GM23338 (cell line): Measurements from ENCODE around the gene MTFR1L. TPM values are rescaled to one million over a fixed set of nuclear protein-coding genes. Genes with fewer than 3 reads are reported as not detected.

Experiments used
- ATAC-seq: fragments of 200-7000 bp; cut with Tn5 transposase; 3 replicates; pipeline ENCODE4 v1.9.1; 2020
- DNase-seq: peaks from one replicate; pipeline ENCODE4 v3.0.0-alpha.2; 2015; ENCODE audit warnings: low spot score
- H2AFZ ChIP-seq: fragments of 200-600 bp; sonication (generic); 2 replicates; pipeline ENCODE4 v1.8.0; 2016; ENCODE audit warnings: antibody characterized with exemption, mild to moderate bottlenecking, moderate library complexity
- H3F3A ChIP-seq: fragments of 200-600 bp; sonication (generic); replicated peaks from 2 replicates; pipeline ENCODE4 v1.8.0; 2017; ENCODE audit warnings: antibody characterized with exemption, mixed run types, low read depth
- H3K27ac ChIP-seq: fragments of 200-600 bp; sonication (generic); 2 replicates; pipeline ENCODE4 v1.6.1; 2016; ENCODE audit warnings: low read depth
- H3K27me3 ChIP-seq: fragments of 200-600 bp; sonication (generic); 2 replicates; pipeline ENCODE4 v1.8.0; 2016; ENCODE audit warnings: mild to moderate bottlenecking, mixed run types, moderate library complexity; ENCODE audit not compliant: insufficient read depth
- H3K36me3 ChIP-seq: fragments of 200-600 bp; sonication (generic); 2 replicates; pipeline ENCODE4 v1.8.0; 2016; ENCODE audit warnings: mild to moderate bottlenecking; ENCODE audit not compliant: insufficient read depth
- H3K4me1 ChIP-seq: fragments of 200-600 bp; sonication (generic); 2 replicates; pipeline ENCODE4 v1.8.0; 2016; ENCODE audit warnings: mild to moderate bottlenecking, moderate library complexity; ENCODE audit not compliant: insufficient read depth
- H3K4me2 ChIP-seq: fragments of 200-600 bp; sonication (generic); 2 replicates; pipeline ENCODE4 v1.7.1; 2017; ENCODE audit warnings: mixed run types
- H3K4me3 ChIP-seq: fragments of 200-600 bp; sonication (generic); 2 replicates; pipeline ENCODE4 v1.6.1; 2016; ENCODE audit warnings: mixed run types
- H3K79me2 ChIP-seq: fragments of 200-600 bp; sonication (generic); replicated peaks from 2 replicates; pipeline ENCODE4 v1.8.0; 2017; ENCODE audit warnings: mild to moderate bottlenecking; ENCODE audit not compliant: insufficient read depth
- H3K9me2 ChIP-seq: fragments of 200-600 bp; sonication (generic); 2 replicates; pipeline ENCODE4 v1.8.0; 2017; ENCODE audit not compliant: insufficient read depth
- H4K20me1 ChIP-seq: fragments of 200-600 bp; sonication (generic); replicated peaks from 2 replicates; pipeline ENCODE4 v1.8.0; 2017; ENCODE audit warnings: mild to moderate bottlenecking; ENCODE audit not compliant: insufficient read depth
- H3K27ac Mint-ChIP-seq: 2 replicates; pipeline ENCODE4 v1.8.0; 2020; ENCODE audit warnings: inconsistent platforms, mild to moderate bottlenecking, moderate library complexity, mixed read lengths
- H3K27me3 Mint-ChIP-seq: 3 replicates; pipeline ENCODE4 v1.8.0; 2022; ENCODE audit warnings: low read depth, mild to moderate bottlenecking, moderate library complexity, mixed read lengths, inconsistent platforms; ENCODE audit not compliant: insufficient read depth, poor library complexity
- H3K36me3 Mint-ChIP-seq: 3 replicates; pipeline ENCODE4 v1.8.0; 2021; ENCODE audit warnings: low read depth, mild to moderate bottlenecking, inconsistent platforms, moderate library complexity, mixed read lengths
- H3K4me1 Mint-ChIP-seq: 3 replicates; pipeline ENCODE4 v1.8.0; 2020; ENCODE audit warnings: mild to moderate bottlenecking, inconsistent platforms, mixed read lengths
- H3K4me3 Mint-ChIP-seq: 3 replicates; pipeline ENCODE4 v1.8.0; 2021; ENCODE audit warnings: moderate library complexity, mild to moderate bottlenecking, inconsistent platforms, mixed read lengths
- H3K9me3 Mint-ChIP-seq: 3 replicates; pipeline ENCODE4 v1.8.0; 2020; ENCODE audit warnings: moderate library complexity, mild to moderate bottlenecking, inconsistent platforms, mixed read lengths
- CREB1 ChIP-seq: fragments of 250-450 bp; sonication (Bioruptor Pico); IDR thresholded peaks from 2 replicates; pipeline ENCODE4 v1.5.0; 2020; ENCODE audit warnings: low read depth, mild to moderate bottlenecking, moderate library complexity
- CTCF ChIP-seq, 2 experiments: fragments of 200-600 bp in 1 of 2; sonication (generic) in 1 of 2; conservative IDR thresholded peaks; 2 replicates each; pipeline versions ENCODE4 v1.5.1 to v1.6.1; 2016 to 2017; ENCODE audit warnings: antibody characterized with exemption in 2 of 2, low read depth in 2 of 2, mild to moderate bottlenecking in 2 of 2, moderate library complexity in 1 of 2
- EZH2 ChIP-seq: fragments of 200-600 bp; sonication (generic); IDR thresholded peaks from one replicate; pipeline ENCODE4 v1.8.0; 2017; ENCODE audit warnings: antibody characterized with exemption, mild to moderate bottlenecking, low read depth; ENCODE audit not compliant: unreplicated experiment
- EZH2phosphoT487 ChIP-seq: fragments of 200-600 bp; sonication (generic); IDR thresholded peaks from one replicate; pipeline ENCODE4 v1.8.1; 2018; ENCODE audit warnings: antibody characterized with exemption; ENCODE audit not compliant: unreplicated experiment
- JUNB ChIP-seq: IDR thresholded peaks from one replicate; pipeline ENCODE4 v1.6.1; 2016; ENCODE audit warnings: antibody characterized with exemption; ENCODE audit not compliant: unreplicated experiment
- NANOG ChIP-seq: IDR thresholded peaks from 2 replicates; pipeline ENCODE4 v1.6.1; 2016; ENCODE audit warnings: antibody characterized with exemption, borderline replicate concordance
- POLR2AphosphoS5 ChIP-seq: IDR thresholded peaks from 2 replicates; pipeline ENCODE4 v1.6.1; 2016; ENCODE audit warnings: antibody characterized with exemption, low read depth
- REST ChIP-seq: IDR thresholded peaks from one replicate; pipeline ENCODE4 v1.6.1; 2018; ENCODE audit warnings: antibody characterized with exemption; ENCODE audit not compliant: unreplicated experiment
- STAT1 ChIP-seq: IDR thresholded peaks from one replicate; pipeline ENCODE4 v1.6.1; 2016; ENCODE audit warnings: antibody characterized with exemption; ENCODE audit not compliant: unreplicated experiment
- ZNF114 ChIP-seq: fragments of 250-450 bp; sonication (Bioruptor Pico); IDR thresholded peaks from 2 replicates; pipeline ENCODE4 v1.5.0; 2020; ENCODE audit warnings: mild to moderate bottlenecking, moderate library complexity
- ZNF331 ChIP-seq: fragments of 250-450 bp; sonication (Bioruptor Pico); IDR thresholded peaks from 2 replicates; pipeline ENCODE4 v1.5.0; 2020; ENCODE audit warnings: low read depth, mild to moderate bottlenecking, moderate library complexity
- polyA plus RNA-seq: library from polyadenylated mRNA; unstranded; fragments of >200 nt; fragmentation: Nextera tagmentation; extraction: Ambion mirVana; gene quantifications from 2 replicates; pipeline ENCODE4 v1.2.1, GENCODE V29; 2016
- total RNA-seq: library from RNA; depleted of rRNA; stranded (reverse); fragments of >200 nt; shearing (Covaris generic); gene quantifications from 2 replicates; pipeline ENCODE4 v1.2.3, GENCODE V29; 2014
- TF ChIP-seq, protein P1 (sequence below): fragments of 250-450 bp; sonication (Bioruptor Pico); IDR thresholded peaks from 2 replicates; pipeline ENCODE4 v1.5.0; 2020; ENCODE audit warnings: mild to moderate bottlenecking, moderate library complexity
- TF ChIP-seq, protein P2 (sequence below): IDR thresholded peaks from 2 replicates; pipeline ENCODE4 v1.6.1; 2016; ENCODE audit warnings: antibody characterized with exemption

MTFR1L gene
- total and polyA plus RNA-seq, 2 experiments from 2014 or later = 14.8 to 22.7 TPM

- Mint-ChIP-seq H3K27me3 (peaks cover 16% of the 10 kb centered on the region), H3K4me3 (no peak overlapping the region), H3K9me3 (no peaks in the 10 kb centered on the region), H3K4me1 (peaks cover 40% of the 10 kb centered on the region), H3K27ac (peak overlapping the region; percentile 21; the same call in 1 of the 2 replicates), H3K36me3 (no peaks in the 10 kb centered on the region)
- H3K4me2 ChIP-seq = no peak overlapping the region
- no peaks in the 10 kb centered on the region for H4K20me1 ChIP-seq
- H3K27ac ChIP-seq = 0 out of 2 replicates have a peak overlapping the region, but pooled peaks have one; percentile 14
- H2AFZ ChIP-seq = no peak overlapping the region
- no peak for DNase-seq
- H3K27me3 ChIP-seq = no peaks in the 10 kb centered on the region
- H3K9me2 ChIP-seq = no peaks in the 10 kb centered on the region
- peaks cover 7% of the 10 kb centered on the region for H3F3A ChIP-seq
- H3K79me2 ChIP-seq = no peaks in the 10 kb centered on the region
- no peak overlapping the region for H3K4me3 ChIP-seq
- ATAC-seq = peak; percentile 15; the same call in 2 of the 3 replicates
- H3K36me3 ChIP-seq = no peaks in the 10 kb centered on the region
- peaks cover 8% of the 10 kb centered on the region for H3K4me1 ChIP-seq
- no peak for TF ChIP-seq STAT1
- TF ChIP-seq EZH2phosphoT487 = no peak
- no peak for TF ChIP-seq EZH2
- TF ChIP-seq, protein P1, sequence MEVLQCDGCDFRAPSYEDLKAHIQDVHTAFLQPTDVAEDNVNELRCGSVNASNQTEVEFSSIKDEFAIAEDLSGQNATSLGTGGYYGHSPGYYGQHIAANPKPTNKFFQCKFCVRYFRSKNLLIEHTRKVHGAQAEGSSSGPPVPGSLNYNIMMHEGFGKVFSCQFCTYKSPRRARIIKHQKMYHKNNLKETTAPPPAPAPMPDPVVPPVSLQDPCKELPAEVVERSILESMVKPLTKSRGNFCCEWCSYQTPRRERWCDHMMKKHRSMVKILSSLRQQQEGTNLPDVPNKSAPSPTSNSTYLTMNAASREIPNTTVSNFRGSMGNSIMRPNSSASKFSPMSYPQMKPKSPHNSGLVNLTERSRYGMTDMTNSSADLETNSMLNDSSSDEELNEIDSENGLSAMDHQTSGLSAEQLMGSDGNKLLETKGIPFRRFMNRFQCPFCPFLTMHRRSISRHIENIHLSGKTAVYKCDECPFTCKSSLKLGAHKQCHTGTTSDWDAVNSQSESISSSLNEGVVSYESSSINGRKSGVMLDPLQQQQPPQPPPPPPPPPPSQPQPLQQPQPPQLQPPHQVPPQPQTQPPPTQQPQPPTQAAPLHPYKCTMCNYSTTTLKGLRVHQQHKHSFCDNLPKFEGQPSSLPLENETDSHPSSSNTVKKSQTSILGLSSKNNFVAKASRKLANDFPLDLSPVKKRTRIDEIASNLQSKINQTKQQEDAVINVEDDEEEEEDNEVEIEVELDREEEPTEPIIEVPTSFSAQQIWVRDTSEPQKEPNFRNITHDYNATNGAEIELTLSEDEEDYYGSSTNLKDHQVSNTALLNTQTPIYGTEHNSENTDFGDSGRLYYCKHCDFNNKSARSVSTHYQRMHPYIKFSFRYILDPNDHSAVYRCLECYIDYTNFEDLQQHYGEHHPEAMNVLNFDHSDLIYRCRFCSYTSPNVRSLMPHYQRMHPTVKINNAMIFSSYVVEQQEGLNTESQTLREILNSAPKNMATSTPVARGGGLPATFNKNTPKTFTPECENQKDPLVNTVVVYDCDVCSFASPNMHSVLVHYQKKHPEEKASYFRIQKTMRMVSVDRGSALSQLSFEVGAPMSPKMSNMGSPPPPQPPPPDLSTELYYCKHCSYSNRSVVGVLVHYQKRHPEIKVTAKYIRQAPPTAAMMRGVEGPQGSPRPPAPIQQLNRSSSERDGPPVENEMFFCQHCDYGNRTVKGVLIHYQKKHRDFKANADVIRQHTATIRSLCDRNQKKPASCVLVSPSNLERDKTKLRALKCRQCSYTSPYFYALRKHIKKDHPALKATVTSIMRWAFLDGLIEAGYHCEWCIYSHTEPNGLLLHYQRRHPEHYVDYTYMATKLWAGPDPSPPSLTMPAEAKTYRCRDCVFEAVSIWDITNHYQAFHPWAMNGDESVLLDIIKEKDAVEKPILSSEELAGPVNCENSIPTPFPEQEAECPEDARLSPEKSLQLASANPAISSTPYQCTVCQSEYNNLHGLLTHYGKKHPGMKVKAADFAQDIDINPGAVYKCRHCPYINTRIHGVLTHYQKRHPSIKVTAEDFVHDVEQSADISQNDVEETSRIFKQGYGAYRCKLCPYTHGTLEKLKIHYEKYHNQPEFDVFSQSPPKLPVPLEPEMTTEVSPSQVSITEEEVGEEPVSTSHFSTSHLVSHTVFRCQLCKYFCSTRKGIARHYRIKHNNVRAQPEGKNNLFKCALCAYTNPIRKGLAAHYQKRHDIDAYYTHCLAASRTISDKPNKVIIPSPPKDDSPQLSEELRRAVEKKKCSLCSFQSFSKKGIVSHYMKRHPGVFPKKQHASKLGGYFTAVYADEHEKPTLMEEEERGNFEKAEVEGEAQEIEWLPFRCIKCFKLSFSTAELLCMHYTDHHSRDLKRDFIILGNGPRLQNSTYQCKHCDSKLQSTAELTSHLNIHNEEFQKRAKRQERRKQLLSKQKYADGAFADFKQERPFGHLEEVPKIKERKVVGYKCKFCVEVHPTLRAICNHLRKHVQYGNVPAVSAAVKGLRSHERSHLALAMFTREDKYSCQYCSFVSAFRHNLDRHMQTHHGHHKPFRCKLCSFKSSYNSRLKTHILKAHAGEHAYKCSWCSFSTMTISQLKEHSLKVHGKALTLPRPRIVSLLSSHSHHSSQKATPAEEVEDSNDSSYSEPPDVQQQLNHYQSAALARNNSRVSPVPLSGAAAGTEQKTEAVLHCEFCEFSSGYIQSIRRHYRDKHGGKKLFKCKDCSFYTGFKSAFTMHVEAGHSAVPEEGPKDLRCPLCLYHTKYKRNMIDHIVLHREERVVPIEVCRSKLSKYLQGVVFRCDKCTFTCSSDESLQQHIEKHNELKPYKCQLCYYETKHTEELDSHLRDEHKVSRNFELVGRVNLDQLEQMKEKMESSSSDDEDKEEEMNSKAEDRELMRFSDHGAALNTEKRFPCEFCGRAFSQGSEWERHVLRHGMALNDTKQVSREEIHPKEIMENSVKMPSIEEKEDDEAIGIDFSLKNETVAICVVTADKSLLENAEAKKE (CRISPR knock-in tag) = no peak
- TF ChIP-seq CTCF (conservative IDR thresholded peaks at IDR 0.05; ENCODE audit: low read depth in 2 of 2) = no peak
- no peak for TF ChIP-seq CREB1 (CRISPR knock-in tag)
- TF ChIP-seq, protein P2, sequence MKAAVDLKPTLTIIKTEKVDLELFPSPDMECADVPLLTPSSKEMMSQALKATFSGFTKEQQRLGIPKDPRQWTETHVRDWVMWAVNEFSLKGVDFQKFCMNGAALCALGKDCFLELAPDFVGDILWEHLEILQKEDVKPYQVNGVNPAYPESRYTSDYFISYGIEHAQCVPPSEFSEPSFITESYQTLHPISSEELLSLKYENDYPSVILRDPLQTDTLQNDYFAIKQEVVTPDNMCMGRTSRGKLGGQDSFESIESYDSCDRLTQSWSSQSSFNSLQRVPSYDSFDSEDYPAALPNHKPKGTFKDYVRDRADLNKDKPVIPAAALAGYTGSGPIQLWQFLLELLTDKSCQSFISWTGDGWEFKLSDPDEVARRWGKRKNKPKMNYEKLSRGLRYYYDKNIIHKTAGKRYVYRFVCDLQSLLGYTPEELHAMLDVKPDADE = no peak
- no peak for TF ChIP-seq REST
- TF ChIP-seq NANOG = no peak
- TF ChIP-seq JUNB = no peak
- no peak for TF ChIP-seq ZNF114 (CRISPR knock-in tag)
- TF ChIP-seq POLR2AphosphoS5 = no peak
- no peak for TF ChIP-seq ZNF331 (CRISPR knock-in tag)
Observed at GRCh38 chr1:25774921-25775771, 44.6 kb upstream of the MTFR1L start.
